Esophagus muscularis mucosa (tissue), 4 donors: Measurements from ENCODE around the gene SASH1.

ENCODE experiments used
- CTCF ChIP-seq, 3 experiments: fragments of 200-600 bp in 2 of 3; fragments of 450-650 bp in 1 of 3; sonication (generic) in 2 of 3; IDR thresholded peaks; one replicate each; pipeline ENCODE4 v1.5.1; 2017 to 2019; ENCODE audit warnings: antibody characterized with exemption in 3 of 3, mild to moderate bottlenecking in 2 of 3, moderate library complexity in 1 of 3
- EP300 ChIP-seq: sonication (generic); formaldehyde crosslinking; IDR thresholded peaks from one replicate; pipeline ENCODE4 v1.6.1; 2017; ENCODE audit warnings: antibody characterized with exemption
- POLR2A ChIP-seq: fragments of 450-650 bp; IDR thresholded peaks from one replicate; pipeline ENCODE4 v1.6.1; 2017; ENCODE audit warnings: antibody characterized with exemption, moderate library complexity, mild to moderate bottlenecking, low read depth
- POLR2AphosphoS5 ChIP-seq, 2 donors: sonication (generic); formaldehyde crosslinking; IDR thresholded peaks; one replicate each; pipeline ENCODE4 v1.6.1; 2017; ENCODE audit warnings: antibody characterized with exemption in 2 of 2

- TF ChIP-seq EP300 (no peak), POLR2A (no peak), CTCF (IDR thresholded peaks at IDR 0.05) (no peak), POLR2AphosphoS5 (IDR thresholded peaks at IDR 0.05) (no peak)
These were observed 192.2 kb downstream of the SASH1 start for GRCh38 chr6:148534871-148535270.
